Measurements from ENCODE around the gene PLCB2. TPM values are rescaled to one million over a fixed set of nuclear protein-coding genes. Genes with fewer than 3 reads are reported as not detected.

The PLCB2 gene
- total RNA-seq, 1 donor from 2014 or later, result 3.7 TPM

- peak overlapping the region; percentile 93 for H3K27ac Mint-ChIP-seq (ENCODE audit: unreplicated experiment)
- FAIRE-seq (no peak), DNase-seq (ENCODE audit: low read depth) (peak; percentile 77)
- peak overlapping the region; percentile 79 for H3K4me2 ChIP-seq (ENCODE audit: low read length)
- H3K9ac ChIP-seq (ENCODE audit: low read length), result peak overlapping the region; percentile 87
- H3K27ac ChIP-seq (ENCODE audit: low read depth, low read length), result peak overlapping the region; percentile 99
- no peaks in the 10 kb centered on the region for H3K27me3 ChIP-seq (ENCODE audit: insufficient read depth, low read length)
- peaks cover 2% of the 10 kb centered on the region for H3K9me3 Mint-ChIP-seq (ENCODE audit: unreplicated experiment)
- peak overlapping the region; percentile 13 for H3K4me3 ChIP-seq (ENCODE audit: insufficient read depth, low read depth, low read length)
- no peaks in the 10 kb centered on the region for H3K36me3 ChIP-seq (ENCODE audit: insufficient read depth, low read length)
- H3K9me3 ChIP-seq (ENCODE audit: insufficient read depth, low read depth, low read length), result no peaks in the 10 kb centered on the region
- peaks cover 25% of the 10 kb centered on the region for H3K4me1 Mint-ChIP-seq (ENCODE audit: low read depth, unreplicated experiment)
- H2AFZ ChIP-seq (ENCODE audit: low read depth, low read length), result peak overlapping the region; percentile 19
- H3K79me2 ChIP-seq (ENCODE audit: insufficient read depth, low read length), result peaks cover 13% of the 10 kb centered on the region
- H4K20me1 ChIP-seq (ENCODE audit: insufficient read depth, low read length), result no peaks in the 10 kb centered on the region
- H3K36me3 Mint-ChIP-seq (ENCODE audit: low read depth, unreplicated experiment), result no peaks in the 10 kb centered on the region
- peaks cover 50% of the 10 kb centered on the region for H3K4me1 ChIP-seq (ENCODE audit: insufficient read depth, low read length)
- no peak for TF ChIP-seq EZH2 (IDR thresholded peaks at IDR 0.05; ENCODE audit: insufficient read depth, low read length)
- no peak for TF ChIP-seq CTCF (IDR thresholded peaks at IDR 0.05; ENCODE audit: insufficient read depth, low read depth, low read length)
- H3K27me3 Mint-ChIP-seq (ENCODE audit: low read depth, unreplicated experiment), result peaks cover 9% of the 10 kb centered on the region
- no peak overlapping the region for H3K4me3 Mint-ChIP-seq (ENCODE audit: unreplicated experiment)
These were observed 36.5 kb upstream of the PLCB2 start for GRCh38 chr15:40344217-40344616.

GRCh38 chr15:40343512-40343911, 35.8 kb upstream of the PLCB2 start:
- Mint-ChIP-seq H3K36me3 (ENCODE audit: low read depth, unreplicated experiment) (no peaks in the 10 kb centered on the region), H3K4me1 (ENCODE audit: low read depth, unreplicated experiment) (peaks cover 32% of the 10 kb centered on the region), H3K9me3 (ENCODE audit: unreplicated experiment) (peaks cover 1% of the 10 kb centered on the region), H3K27me3 (ENCODE audit: low read depth, unreplicated experiment) (peaks cover 5% of the 10 kb centered on the region), H3K27ac (ENCODE audit: unreplicated experiment) (peak overlapping the region; percentile 93), H3K4me3 (ENCODE audit: unreplicated experiment) (no peak overlapping the region)
- TF ChIP-seq CTCF (IDR thresholded peaks at IDR 0.05; ENCODE audit: insufficient read depth, low read depth, low read length) (no peak), EZH2 (IDR thresholded peaks at IDR 0.05; ENCODE audit: insufficient read depth, low read length) (no peak)
- Histone ChIP-seq H3K27me3 (ENCODE audit: insufficient read depth, low read length) (no peaks in the 10 kb centered on the region), H3K79me2 (ENCODE audit: insufficient read depth, low read length) (peaks cover 19% of the 10 kb centered on the region), H3K4me3 (ENCODE audit: insufficient read depth, low read depth, low read length) (no peak overlapping the region), H3K27ac (ENCODE audit: low read depth, low read length) (peak overlapping the region; percentile 99), H4K20me1 (ENCODE audit: insufficient read depth, low read length) (no peaks in the 10 kb centered on the region), H3K9ac (ENCODE audit: low read length) (peak overlapping the region; percentile 87), H3K9me3 (ENCODE audit: insufficient read depth, low read depth, low read length) (no peaks in the 10 kb centered on the region), H3K4me1 (ENCODE audit: insufficient read depth, low read length) (peaks cover 57% of the 10 kb centered on the region), H3K4me2 (ENCODE audit: low read length) (peak overlapping the region; percentile 79), H2AFZ (ENCODE audit: low read depth, low read length) (peak overlapping the region; percentile 65), H3K36me3 (ENCODE audit: insufficient read depth, low read length) (no peaks in the 10 kb centered on the region)
- FAIRE-seq (peak; percentile 86), DNase-seq (ENCODE audit: low read depth) (peak; percentile 97)

Data from astrocyte (in vitro differentiated cells and primary cell).